Vagina (tissue), 2 donors: ENCODE data around the gene GALNT17.

ENCODE experiments used
- CTCF ChIP-seq, 3 experiments: fragments of 450-650 bp in 2 of 3; fragments of 200-600 bp in 1 of 3; sonication (generic) in 1 of 3; IDR thresholded peaks; one replicate each; pipeline ENCODE4 v1.5.1; 2017 to 2019; ENCODE audit warnings: antibody characterized with exemption in 3 of 3, mild to moderate bottlenecking in 2 of 3, moderate library complexity in 2 of 3
- POLR2A ChIP-seq, 2 donors: fragments of 450-650 bp; IDR thresholded peaks; one replicate each; pipeline ENCODE4 v1.6.1; 2017; ENCODE audit warnings: antibody characterized with exemption in 2 of 2, mild to moderate bottlenecking in 2 of 2, moderate library complexity in 2 of 2
- POLR2AphosphoS5 ChIP-seq, 2 donors: sonication (generic); formaldehyde crosslinking; IDR thresholded peaks; one replicate each; pipeline ENCODE4 v1.9.0; 2017; ENCODE audit warnings: antibody characterized with exemption in 2 of 2, mild to moderate bottlenecking in 2 of 2, low read depth in 1 of 2; ENCODE audit not compliant: insufficient read depth in 1 of 2

DNA sequence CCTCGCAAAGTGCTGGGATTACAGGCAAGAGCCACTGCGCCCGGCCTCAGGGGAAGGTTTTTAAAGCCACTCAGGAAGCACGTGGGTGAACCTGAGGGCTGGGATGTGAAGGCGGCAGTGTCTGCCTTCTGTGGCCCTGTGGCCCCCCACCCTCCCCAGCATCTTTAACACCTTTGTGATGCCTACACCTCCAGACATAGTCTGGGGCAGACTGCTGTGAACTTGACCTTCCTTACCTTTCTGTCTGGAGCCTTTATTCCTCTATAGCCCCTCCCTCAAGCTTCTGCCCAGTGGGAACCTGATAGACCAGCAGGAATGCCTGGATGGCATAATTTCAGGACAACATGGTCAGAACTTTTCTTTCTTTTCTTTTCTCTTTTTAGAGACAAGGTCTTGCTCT, 550.2 kb downstream of the GALNT17 start:
- TF ChIP-seq POLR2AphosphoS5 (IDR thresholded peaks at IDR 0.05; ENCODE audit: insufficient read depth in 1 of 2, low read depth in 1 of 2) (no peak), CTCF (IDR thresholded peaks at IDR 0.05) (no peak), POLR2A (IDR thresholded peaks at IDR 0.05) (no peak)
